Measurements from ENCODE around the gene DDX3X.
"Not testable (repeated sequence)": the region's sequence is repeated elsewhere in the genome, so short reads cannot be mapped to it uniquely, and the experiment has no call there.

The DDX3X gene

GRCh38 chrX:41314204-41314603, 19.8 kb upstream of the DDX3X start:
- no peak for TF ChIP-seq CTCF (IDR thresholded peaks at IDR 0.05; ENCODE audit: low read depth, low read length, missing control alignments)
- no peak for DNase-seq (ENCODE audit: extremely low read depth, low read depth)
- no peak overlapping the region for H3K4me3 ChIP-seq (replicated peaks; ENCODE audit: low read depth, low read length)

GRCh38 chrX:41314881-41315280, 19.1 kb upstream of the DDX3X start:
- TF ChIP-seq CTCF (IDR thresholded peaks at IDR 0.05; ENCODE audit: low read depth, low read length, missing control alignments) = no peak

GRCh38 chrX:41316266-41316665, 17.7 kb upstream of the DDX3X start:
- not testable (repeated sequence) for DNase-seq (ENCODE audit: extremely low read depth, low read depth); H3K4me3 ChIP-seq (replicated peaks; ENCODE audit: low read depth, low read length)

More at GRCh38 chrX:41314881-41315280, 19.1 kb upstream of the DDX3X start:
- no peak for DNase-seq (ENCODE audit: extremely low read depth, low read depth)
- no peak overlapping the region for H3K4me3 ChIP-seq (replicated peaks; ENCODE audit: low read depth, low read length)

GRCh38 chrX:41317477-41318208, 16.3 kb upstream of the DDX3X start:
- no peak for TF ChIP-seq CTCF (IDR thresholded peaks at IDR 0.05; ENCODE audit: low read depth, low read length, missing control alignments)
- no peak overlapping the region for H3K4me3 ChIP-seq (replicated peaks; ENCODE audit: low read depth, low read length)
- no peak for DNase-seq (ENCODE audit: extremely low read depth, low read depth)

GRCh38 chrX:41320393-41320792, 13.6 kb upstream of the DDX3X start:
- H3K4me3 ChIP-seq (replicated peaks; ENCODE audit: low read depth, low read length) = no peak overlapping the region
- no peak for TF ChIP-seq CTCF (IDR thresholded peaks at IDR 0.05; ENCODE audit: low read depth, low read length, missing control alignments)
- no peak for DNase-seq (ENCODE audit: extremely low read depth, low read depth)

GRCh38 chrX:41322821-41323603, 10.9 kb upstream of the DDX3X start:
- no peak for DNase-seq (ENCODE audit: extremely low read depth, low read depth)
- no peak for TF ChIP-seq CTCF (IDR thresholded peaks at IDR 0.05; ENCODE audit: low read depth, low read length, missing control alignments)
- no peak overlapping the region for H3K4me3 ChIP-seq (replicated peaks; ENCODE audit: low read depth, low read length)

- no peak for TF ChIP-seq CTCF (IDR thresholded peaks at IDR 0.05; ENCODE audit: low read depth, low read length, missing control alignments)
Measured at GRCh38 chrX:41326431-41326830, 7.5 kb upstream of the DDX3X start.

More at GRCh38 chrX:41326431-41326830, 7.5 kb upstream of the DDX3X start:
- H3K4me3 ChIP-seq (replicated peaks; ENCODE audit: low read depth, low read length) = no peak overlapping the region
- DNase-seq (ENCODE audit: extremely low read depth, low read depth) = no peak

Measured in HFF-Myc (cell line).